DOHH2 (cell line): ENCODE results near the gene ZNF366.

Experiments used
- H3F3A ChIP-seq: fragments of 200-600 bp; sonication (generic), shearing (Covaris generic); 2 replicates; pipeline ENCODE4 v1.6.0; 2016; ENCODE audit warnings: antibody characterized with exemption, mild to moderate bottlenecking; ENCODE audit not compliant: control insufficient read depth, insufficient read depth
- H3K27ac ChIP-seq: fragments of 200-600 bp; sonication (generic); 2 replicates; pipeline ENCODE4 v1.5.1; 2014; ENCODE audit warnings: low read depth, mild to moderate bottlenecking, low read length, moderate library complexity
- H3K27me3 ChIP-seq: fragments of 200-600 bp; sonication (generic); 2 replicates; pipeline ENCODE4 v1.6.1; 2014; ENCODE audit warnings: mild to moderate bottlenecking, low read length, mixed read lengths; ENCODE audit not compliant: control insufficient read depth
- H3K36me3 ChIP-seq: fragments of 200-600 bp; sonication (generic); 2 replicates; pipeline ENCODE4 v1.6.1; 2014; ENCODE audit warnings: mild to moderate bottlenecking, low read length, moderate library complexity, mixed read lengths; ENCODE audit not compliant: control insufficient read depth
- H3K4me1 ChIP-seq: fragments of 200-600 bp; sonication (generic); 2 replicates; pipeline ENCODE4 v1.6.1; 2014; ENCODE audit warnings: mild to moderate bottlenecking, low read length, mixed read lengths; ENCODE audit not compliant: control insufficient read depth
- H3K4me2 ChIP-seq: fragments of 200-600 bp; sonication (generic); 2 replicates; pipeline ENCODE4 v1.6.0; 2014; ENCODE audit warnings: mild to moderate bottlenecking, low read length, moderate library complexity
- H3K4me3 ChIP-seq: fragments of 200-600 bp; sonication (generic); 2 replicates; pipeline ENCODE4 v1.5.1; 2014; ENCODE audit warnings: mild to moderate bottlenecking, low read length, mixed read lengths
- H3K79me2 ChIP-seq: fragments of 200-600 bp; sonication (generic); 2 replicates; pipeline ENCODE4 v1.6.1; 2014; ENCODE audit warnings: mild to moderate bottlenecking, low read length, mixed read lengths; ENCODE audit not compliant: control insufficient read depth
- H3K9me2 ChIP-seq: fragments of 200-600 bp; sonication (generic); replicated peaks from 2 replicates; pipeline ENCODE4 v1.6.1; 2014; ENCODE audit warnings: mild to moderate bottlenecking, low read length, mixed read lengths; ENCODE audit not compliant: control insufficient read depth
- H3K9me3 ChIP-seq: fragments of 200-600 bp; sonication (generic); 2 replicates; pipeline ENCODE4 v1.6.1; 2014; ENCODE audit warnings: antibody characterized with exemption, low read length, mixed read lengths; ENCODE audit not compliant: control insufficient read depth, insufficient read depth
- H4K20me1 ChIP-seq: fragments of 200-600 bp; sonication (generic); 2 replicates; pipeline ENCODE4 v1.6.0; 2014; ENCODE audit warnings: low read depth, mild to moderate bottlenecking, antibody characterized with exemption, low read length, moderate library complexity; ENCODE audit not compliant: control insufficient read depth, insufficient read depth
- EZH2phosphoT487 ChIP-seq: fragments of 200-600 bp; sonication (generic); IDR thresholded peaks from 2 replicates; pipeline ENCODE4 v1.6.1; 2017; ENCODE audit warnings: borderline replicate concordance, mild to moderate bottlenecking, antibody characterized with exemption, low read length, moderate library complexity, mixed read lengths
- TF ChIP-seq, protein P1 (sequence below): fragments of 200-600 bp; sonication (generic); IDR thresholded peaks from one replicate; pipeline ENCODE4 v1.5.1; 2014; ENCODE audit warnings: antibody characterized with exemption, mild to moderate bottlenecking, low read depth, low read length; ENCODE audit not compliant: poor library complexity, severe bottlenecking

ZNF366 gene, protein sequence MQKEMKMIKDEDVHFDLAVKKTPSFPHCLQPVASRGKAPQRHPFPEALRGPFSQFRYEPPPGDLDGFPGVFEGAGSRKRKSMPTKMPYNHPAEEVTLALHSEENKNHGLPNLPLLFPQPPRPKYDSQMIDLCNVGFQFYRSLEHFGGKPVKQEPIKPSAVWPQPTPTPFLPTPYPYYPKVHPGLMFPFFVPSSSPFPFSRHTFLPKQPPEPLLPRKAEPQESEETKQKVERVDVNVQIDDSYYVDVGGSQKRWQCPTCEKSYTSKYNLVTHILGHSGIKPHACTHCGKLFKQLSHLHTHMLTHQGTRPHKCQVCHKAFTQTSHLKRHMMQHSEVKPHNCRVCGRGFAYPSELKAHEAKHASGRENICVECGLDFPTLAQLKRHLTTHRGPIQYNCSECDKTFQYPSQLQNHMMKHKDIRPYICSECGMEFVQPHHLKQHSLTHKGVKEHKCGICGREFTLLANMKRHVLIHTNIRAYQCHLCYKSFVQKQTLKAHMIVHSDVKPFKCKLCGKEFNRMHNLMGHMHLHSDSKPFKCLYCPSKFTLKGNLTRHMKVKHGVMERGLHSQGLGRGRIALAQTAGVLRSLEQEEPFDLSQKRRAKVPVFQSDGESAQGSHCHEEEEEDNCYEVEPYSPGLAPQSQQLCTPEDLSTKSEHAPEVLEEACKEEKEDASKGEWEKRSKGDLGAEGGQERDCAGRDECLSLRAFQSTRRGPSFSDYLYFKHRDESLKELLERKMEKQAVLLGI

DNA sequence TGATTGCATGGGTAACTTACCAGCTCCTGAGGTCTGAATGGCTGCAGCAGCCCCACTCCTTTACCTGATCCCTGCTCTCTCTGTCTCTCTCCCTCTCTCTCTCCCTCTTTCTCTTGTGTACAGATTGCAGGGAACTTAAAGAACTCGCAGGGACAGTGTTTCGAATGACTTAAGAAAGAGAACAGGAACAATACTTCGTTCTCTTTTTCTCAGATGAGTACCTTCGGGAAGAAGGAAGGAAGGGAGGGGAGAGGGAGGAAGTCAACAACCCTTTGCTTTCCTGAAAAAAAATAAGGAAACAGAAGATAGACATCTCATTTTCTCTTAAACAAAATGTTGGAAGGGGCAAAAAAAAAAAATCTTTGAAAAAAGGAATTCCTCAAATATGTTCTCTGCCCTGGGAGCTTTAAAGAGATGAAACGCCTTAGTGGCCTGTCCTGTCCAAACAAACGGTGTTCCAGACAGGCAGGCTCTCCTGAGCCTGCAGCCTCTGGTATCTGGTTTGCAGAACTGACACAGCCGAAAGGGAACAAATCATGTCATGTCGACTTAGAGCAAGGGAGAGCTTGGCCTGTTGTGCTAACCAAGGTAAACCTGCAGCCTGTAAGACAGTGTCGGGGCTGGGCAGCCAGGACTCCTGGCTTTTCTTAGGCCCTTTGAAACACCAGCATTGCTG is at the start of gene ZNF366:
Gene ZNF366 (minus strand): TSS at position 180 of the 676 bp plus-strand sequence. CDS start 45,914 bp downstream, outside the sequence.
- H3K79me2 ChIP-seq, result no peaks in the 10 kb centered on the region
- H3K9me2 ChIP-seq, result no peaks in the 10 kb centered on the region
- no peak within 1 kb of the TSS for H3K4me3 ChIP-seq
- H3K36me3 ChIP-seq, result no peaks in the 10 kb centered on the region
- no peak within 1 kb of the TSS for H3K27ac ChIP-seq
- H3F3A ChIP-seq, result no peaks in the 10 kb centered on the region
- no peaks in the 10 kb centered on the region for H4K20me1 ChIP-seq
- peaks cover 10% of the 10 kb centered on the region for H3K27me3 ChIP-seq
- H3K4me1 ChIP-seq, result peaks cover 10% of the 10 kb centered on the region
- H3K4me2 ChIP-seq, result no peak within 1 kb of the TSS
- H3K9me3 ChIP-seq, result no peaks in the 10 kb centered on the region
- TF ChIP-seq, protein P1, sequence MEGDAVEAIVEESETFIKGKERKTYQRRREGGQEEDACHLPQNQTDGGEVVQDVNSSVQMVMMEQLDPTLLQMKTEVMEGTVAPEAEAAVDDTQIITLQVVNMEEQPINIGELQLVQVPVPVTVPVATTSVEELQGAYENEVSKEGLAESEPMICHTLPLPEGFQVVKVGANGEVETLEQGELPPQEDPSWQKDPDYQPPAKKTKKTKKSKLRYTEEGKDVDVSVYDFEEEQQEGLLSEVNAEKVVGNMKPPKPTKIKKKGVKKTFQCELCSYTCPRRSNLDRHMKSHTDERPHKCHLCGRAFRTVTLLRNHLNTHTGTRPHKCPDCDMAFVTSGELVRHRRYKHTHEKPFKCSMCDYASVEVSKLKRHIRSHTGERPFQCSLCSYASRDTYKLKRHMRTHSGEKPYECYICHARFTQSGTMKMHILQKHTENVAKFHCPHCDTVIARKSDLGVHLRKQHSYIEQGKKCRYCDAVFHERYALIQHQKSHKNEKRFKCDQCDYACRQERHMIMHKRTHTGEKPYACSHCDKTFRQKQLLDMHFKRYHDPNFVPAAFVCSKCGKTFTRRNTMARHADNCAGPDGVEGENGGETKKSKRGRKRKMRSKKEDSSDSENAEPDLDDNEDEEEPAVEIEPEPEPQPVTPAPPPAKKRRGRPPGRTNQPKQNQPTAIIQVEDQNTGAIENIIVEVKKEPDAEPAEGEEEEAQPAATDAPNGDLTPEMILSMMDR, result no peak
- TF ChIP-seq EZH2phosphoT487, result no peak

DNA sequence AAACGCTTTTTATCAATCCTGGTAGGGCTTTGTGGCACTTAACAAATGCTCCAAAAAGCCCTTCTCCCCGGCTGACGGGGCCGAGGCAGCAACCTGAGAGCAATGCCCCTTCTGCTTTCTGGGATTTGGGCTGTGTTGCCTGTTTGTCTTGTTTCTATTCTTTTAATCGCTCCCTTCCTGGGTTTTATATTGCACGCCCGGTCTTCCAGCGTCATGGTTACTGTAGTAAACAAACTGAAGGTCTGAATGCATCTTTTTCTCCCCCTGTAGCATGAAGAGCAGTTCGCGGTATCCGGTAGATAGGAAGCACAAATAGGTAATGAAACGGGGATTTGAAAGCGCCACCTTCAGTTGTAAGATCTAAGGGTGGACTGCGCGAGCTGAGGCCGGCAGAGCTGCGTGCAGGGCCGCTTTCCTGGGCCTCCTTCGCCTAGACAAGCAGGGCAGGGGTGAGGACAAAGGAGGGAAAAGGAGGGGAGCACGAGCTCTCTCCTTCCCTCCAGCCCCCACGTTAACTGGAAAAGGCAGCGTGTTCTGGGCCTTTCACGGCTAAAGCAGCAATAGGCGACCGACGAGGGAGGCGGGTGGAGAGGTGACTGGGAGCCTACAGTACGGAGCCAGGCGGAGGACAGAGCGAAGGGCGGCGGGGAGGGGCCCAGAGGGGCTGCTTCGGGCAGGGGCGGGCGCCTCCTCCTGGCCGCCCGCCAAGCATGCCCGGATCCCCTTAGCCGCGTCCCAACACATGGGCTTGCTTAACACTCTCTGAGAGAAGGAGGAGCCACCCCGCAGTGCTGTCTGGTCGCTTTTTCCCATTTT is 49.3 kb upstream of the ZNF366 start:
- H3K27me3 ChIP-seq, result no peaks in the 10 kb centered on the region
- no peaks in the 10 kb centered on the region for H3K9me3 ChIP-seq
- no peak for TF ChIP-seq EZH2phosphoT487
- TF ChIP-seq, protein P1, result peak; percentile 67
- H3K4me1 ChIP-seq, result peaks cover 20% of the 10 kb centered on the region
- peak overlapping the region; percentile 90 for H3K4me2 ChIP-seq
- H3K4me3 ChIP-seq, result peak overlapping the region; percentile 65
- H3K36me3 ChIP-seq, result no peaks in the 10 kb centered on the region
- no peaks in the 10 kb centered on the region for H3K79me2 ChIP-seq
- no peaks in the 10 kb centered on the region for H3F3A ChIP-seq
- H4K20me1 ChIP-seq, result no peaks in the 10 kb centered on the region
- no peak overlapping the region for H3K27ac ChIP-seq
- no peaks in the 10 kb centered on the region for H3K9me2 ChIP-seq

DNA sequence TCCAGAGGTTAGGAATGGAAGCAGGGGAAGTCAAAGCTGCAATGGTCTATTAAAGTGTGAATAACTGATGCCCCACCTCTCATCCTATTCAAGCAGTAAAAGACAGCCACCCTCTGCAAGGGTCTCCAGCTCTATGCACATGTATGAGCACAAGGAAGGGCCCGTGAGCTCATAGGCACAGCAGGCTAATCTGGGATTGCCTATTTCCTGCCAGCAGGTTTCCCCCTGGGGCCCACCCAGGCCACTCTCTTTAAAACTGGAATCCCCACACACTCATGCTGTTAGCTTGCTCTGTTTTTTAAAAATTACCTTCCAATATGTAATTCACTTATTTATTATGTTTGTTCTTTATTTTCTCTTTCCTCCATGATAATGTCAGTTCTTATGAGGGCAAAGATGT is 48.7 kb upstream of the ZNF366 start:
- Histone ChIP-seq H3K36me3 (no peaks in the 10 kb centered on the region), H3K9me2 (no peaks in the 10 kb centered on the region), H3K27ac (no peak overlapping the region), H4K20me1 (no peaks in the 10 kb centered on the region), H3K4me2 (peak overlapping the region; percentile 90), H3K79me2 (no peaks in the 10 kb centered on the region), H3K4me3 (peak overlapping the region; percentile 65), H3K27me3 (no peaks in the 10 kb centered on the region), H3F3A (no peaks in the 10 kb centered on the region), H3K9me3 (no peaks in the 10 kb centered on the region), H3K4me1 (peaks cover 20% of the 10 kb centered on the region)
- no peak for TF ChIP-seq EZH2phosphoT487
- TF ChIP-seq, protein P1, result no peak
